Gastrocnemius medialis (tissue), 4 donors: Measurements from ENCODE around the gene CTSE. TPM values are rescaled to one million over a fixed set of nuclear protein-coding genes. Genes with fewer than 3 reads are reported as not detected.
"Not testable (repeated sequence)": the region's sequence is repeated elsewhere in the genome, so short reads cannot be mapped to it uniquely, and the experiment has no call there.

Experiments used
- ATAC-seq, 2 donors: fragments of 150-250 bp; one replicate each; pipeline ENCODE4 v1.9.1; 2016
- DNase-seq, 2 donors: peaks; one replicate each; pipeline ENCODE4 v3.0.0-alpha.2; 2019
- H3K27ac ChIP-seq, 4 donors: fragments of 200-600 bp; sonication (generic); 1 replicate in 1 of 4; 2 replicates in 3 of 4; pipeline ENCODE4 v1.5.1; 2016 to 2018; ENCODE audit warnings: mild to moderate bottlenecking in 2 of 4, moderate library complexity in 1 of 4
- H3K27me3 ChIP-seq, 3 donors: fragments of 200-600 bp; sonication (generic) in 2 of 3; 1 replicate in 1 of 3; 2 replicates in 2 of 3; pipeline versions ENCODE4 v1.5.1 to v1.6.0; 2016 to 2019; ENCODE audit warnings: mild to moderate bottlenecking in 1 of 3, moderate library complexity in 1 of 3
- H3K36me3 ChIP-seq, 2 donors: fragments of 200-600 bp; sonication (generic) in 1 of 2; one replicate each; pipeline ENCODE4 v1.5.1; 2017 to 2018
- H3K4me1 ChIP-seq, 2 donors: fragments of 200-600 bp; sonication (generic) in 1 of 2; one replicate each; pipeline ENCODE4 v1.5.1; 2016 to 2017; ENCODE audit warnings: mild to moderate bottlenecking in 2 of 2
- H3K4me3 ChIP-seq, 4 donors: fragments of 200-600 bp; sonication (generic) in 3 of 4; 1 replicate in 1 of 4; 2 replicates in 3 of 4; pipeline ENCODE4 v1.5.1; 2016 to 2019; ENCODE audit warnings: mild to moderate bottlenecking in 2 of 4
- H3K9me3 ChIP-seq, 3 donors: fragments of 200-600 bp; sonication (generic) in 2 of 3; 1 replicate in 1 of 3; 2 replicates in 2 of 3; pipeline ENCODE4 v1.5.1; 2016 to 2019
- CTCF ChIP-seq, 5 experiments: fragments of 450-650 bp in 3 of 5; fragments of 200-600 bp in 2 of 5; sonication (generic) in 2 of 5; IDR thresholded peaks in 4 of 5; conservative IDR thresholded peaks in 1 of 5; 1 replicate in 4 of 5; 2 replicates in 1 of 5; pipeline ENCODE4 v1.5.1; 2016 to 2019; ENCODE audit warnings: antibody characterized with exemption in 5 of 5, mild to moderate bottlenecking in 3 of 5, moderate library complexity in 3 of 5
- POLR2A ChIP-seq, 2 donors: fragments of 450-650 bp; IDR thresholded peaks; one replicate each; pipeline ENCODE4 v1.6.1; 2017; ENCODE audit warnings: antibody characterized with exemption in 2 of 2, mild to moderate bottlenecking in 2 of 2, moderate library complexity in 2 of 2
- in situ Hi-C, 4 donors: fragments of 200-750 bp; cut with MboI; loops; one replicate each; pipeline versions ENCODE4 v1.15.0 to v1.8.0; 2017; ENCODE audit warnings: low sequenced_read_pairs in 4 of 4
- intact Hi-C: fragments of 100-400 bp; cut with DNase I; formaldehyde crosslinking; loops from one replicate; pipeline ENCODE4 v1.15.1; 2023; ENCODE audit warnings: low total_unique reads
- total RNA-seq, 4 donors: library from RNA; depleted of rRNA; stranded (reverse); fragments of >200 nt; gene quantifications; one replicate each; pipeline versions ENCODE4 v1.1.0 to v1.2.3, GENCODE V29; 2016

The CTSE gene
- total RNA-seq, 4 donors from 2014 or later, result not detected

GRCh38 chr1:206001476-206001888 lies 22.2 kb downstream of the CTSE start:
- H3K9me3 ChIP-seq, result no peaks in the 10 kb centered on the region
- TF ChIP-seq CTCF (IDR thresholded peaks at IDR 0.05 in 4 of 5, conservative IDR thresholded peaks at IDR 0.05 in 1 of 5) (no peak), POLR2A (IDR thresholded peaks at IDR 0.05) (no peak)
- no peak for DNase-seq
- H3K36me3 ChIP-seq, result no peaks in the 10 kb centered on the region
- peak overlapping the region; percentile 16 to 77 (median 43) for H3K27ac ChIP-seq
- H3K4me1 ChIP-seq, result peaks cover 41 to 42% of the 10 kb centered on the region in 2 donors
- H3K27me3 ChIP-seq, result no peaks in the 10 kb centered on the region
- intact Hi-C loops, result no loop called here
- no peak overlapping the region for H3K4me3 ChIP-seq
- ATAC-seq, result peak; percentile 49 to 56
- in situ Hi-C loops, result no loop called here

GRCh38 chr1:206000641-206001339 lies 22.9 kb downstream of the CTSE start:
- no peak for ATAC-seq
- peaks cover 41 to 42% of the 10 kb centered on the region in 2 donors for H3K4me1 ChIP-seq
- DNase-seq, result no peak

GRCh38 chr1:205998457-205999241 lies 25.0 kb downstream of the CTSE start:
- no peaks in the 10 kb centered on the region for H3K27me3 ChIP-seq
- no peak overlapping the region for H3K4me3 ChIP-seq
- in situ Hi-C loops, result loop anchor here in 1 of 4 donors (25.0 kb wide), 1 partner anchor 336 kb away; no protein-coding TSS in a partner anchor
- DNase-seq (peak; percentile 65 to 77), ATAC-seq (peak; percentile 87 to 89)
- intact Hi-C loops, result no loop called here
- no peaks in the 10 kb centered on the region for H3K9me3 ChIP-seq
- TF ChIP-seq CTCF (IDR thresholded peaks at IDR 0.05 in 4 of 5, conservative IDR thresholded peaks at IDR 0.05 in 1 of 5) (no peak), POLR2A (IDR thresholded peaks at IDR 0.05) (no peak)
- H3K27ac ChIP-seq, result peak overlapping the region; percentile 75 to 82 (median 79)
- H3K36me3 ChIP-seq, result no peaks in the 10 kb centered on the region
- peaks cover 37 to 42% of the 10 kb centered on the region in 2 donors for H3K4me1 ChIP-seq

More at GRCh38 chr1:206000641-206001339, 22.9 kb downstream of the CTSE start:
- in situ Hi-C loops, result no loop called here
- no peak overlapping the region for H3K4me3 ChIP-seq
- intact Hi-C loops, result no loop called here
- no peaks in the 10 kb centered on the region for H3K9me3 ChIP-seq
- no peak for TF ChIP-seq CTCF (IDR thresholded peaks at IDR 0.05 in 4 of 5, conservative IDR thresholded peaks at IDR 0.05 in 1 of 5)
- TF ChIP-seq POLR2A (IDR thresholded peaks at IDR 0.05), result no peak
- H3K27me3 ChIP-seq, result no peaks in the 10 kb centered on the region
- H3K36me3 ChIP-seq, result no peaks in the 10 kb centered on the region
- peak overlapping the region in 3 of 4 donors; percentile 37 to 82 (median 37) for H3K27ac ChIP-seq

- H3K4me3 ChIP-seq, H3K9me3 ChIP-seq, H3K27me3 ChIP-seq, H3K36me3 ChIP-seq, DNase-seq, H3K27ac ChIP-seq, ATAC-seq, intact Hi-C loops: not testable (repeated sequence)
- H3K4me1 ChIP-seq, result peaks cover 23% of the 10 kb centered on the region in 2 donors
- in situ Hi-C loops, result loop anchor here in 1 of 4 donors (25.0 kb wide), 1 partner anchor 334 kb away; no protein-coding TSS in a partner anchor
These were observed 27.1 kb downstream of the CTSE start for GRCh38 chr1:205996641-205997040.

GRCh38 chr1:205994346-205994745 lies 29.3 kb downstream of the CTSE start:
- H3K4me3 ChIP-seq, result no peak overlapping the region
- intact Hi-C loops, result no loop called here
- TF ChIP-seq CTCF (IDR thresholded peaks at IDR 0.05 in 4 of 5, conservative IDR thresholded peaks at IDR 0.05 in 1 of 5), result no peak
- TF ChIP-seq POLR2A (IDR thresholded peaks at IDR 0.05), result no peak
- in situ Hi-C loops, result loop anchor here in 1 of 4 donors (25.0 kb wide), 1 partner anchor 332 kb away; no protein-coding TSS in a partner anchor
- no peaks in the 10 kb centered on the region for H3K9me3 ChIP-seq
- no peak for ATAC-seq
- H3K36me3 ChIP-seq, result no peaks in the 10 kb centered on the region
- H3K4me1 ChIP-seq, result peaks cover 15% of the 10 kb centered on the region in 2 donors
- no peak overlapping the region for H3K27ac ChIP-seq
- DNase-seq, result no peak
- H3K27me3 ChIP-seq, result no peaks in the 10 kb centered on the region
